BE2C (cell line): ENCODE results near the gene MED19.
"Not testable (repeated sequence)": the region's sequence is repeated elsewhere in the genome, so short reads cannot be mapped to it uniquely, and the experiment has no call there.

Experiments used
- DNase-seq: peaks from one replicate; pipeline ENCODE4 v3.0.0-alpha.2; 2020
- H3K27me3 ChIP-seq: fragments of 250-450 bp; sonication (Bioruptor Pico); 2 replicates; pipeline ENCODE4 v1.5.1; 2020; ENCODE audit warnings: mild to moderate bottlenecking
- H3K36me3 ChIP-seq: fragments of 250-450 bp; sonication (Bioruptor Pico); 2 replicates; pipeline ENCODE4 v1.5.1; 2020; ENCODE audit warnings: mild to moderate bottlenecking
- H3K4me1 ChIP-seq: fragments of 250-450 bp; sonication (Bioruptor Pico); 2 replicates; pipeline ENCODE4 v1.5.1; 2020
- H3K4me3 ChIP-seq: 2 replicates; pipeline ENCODE4 v1.5.1; 2011; ENCODE audit warnings: low read depth, low read length
- H3K9me3 ChIP-seq: fragments of 250-450 bp; sonication (Bioruptor Pico); 2 replicates; pipeline ENCODE4 v1.5.1; 2020
- TF ChIP-seq, protein P1 (sequence below): IDR thresholded peaks from 2 replicates; pipeline ENCODE4 v1.5.1; 2012; ENCODE audit warnings: mild to moderate bottlenecking, low read depth, low read length

The MED19 gene

DNA sequence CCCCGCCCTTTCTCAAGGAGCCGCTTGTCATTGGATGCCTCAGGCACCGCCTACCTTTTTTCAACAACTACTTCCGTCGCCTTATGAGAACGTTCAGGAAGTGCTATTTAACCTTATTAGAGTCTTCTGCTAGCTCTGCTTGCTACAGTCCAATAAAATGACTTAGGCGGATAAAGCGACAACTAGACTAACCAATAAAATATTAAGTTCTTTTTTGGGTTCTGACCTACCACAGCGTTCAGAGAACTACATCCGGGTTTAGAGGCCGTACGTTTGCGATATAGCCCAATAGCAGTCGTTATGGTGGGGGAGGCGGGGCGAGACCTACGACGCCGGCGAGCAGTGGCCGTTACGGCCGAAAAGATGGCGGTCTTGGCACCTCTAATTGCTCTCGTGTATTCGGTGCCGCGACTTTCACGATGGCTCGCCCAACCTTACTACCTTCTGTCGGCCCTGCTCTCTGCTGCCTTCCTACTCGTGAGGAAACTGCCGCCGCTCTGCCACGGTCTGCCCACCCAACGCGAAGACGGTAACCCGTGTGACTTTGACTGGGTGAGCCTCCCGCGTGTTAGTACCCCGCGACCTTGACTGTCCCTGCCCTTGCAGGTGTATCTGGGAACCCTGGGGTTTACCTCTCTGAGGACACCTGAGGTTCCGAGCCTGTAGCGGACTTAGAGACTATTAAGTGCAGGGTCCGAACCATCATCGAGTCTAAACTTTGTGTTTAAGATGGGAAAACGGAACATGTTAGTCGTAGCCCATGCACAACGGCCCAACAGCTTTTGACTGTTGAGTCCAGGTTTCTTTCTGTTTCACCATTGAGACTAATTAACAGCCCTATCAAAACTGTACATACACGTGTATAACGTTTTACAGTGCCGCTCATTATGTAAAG lies 488 bp upstream of the MED19 start, which contains the start of gene TMX2:
Gene TMX2, plus strand, starts transcription at position 338 of the 895 bp plus-strand sequence. Its CDS starts 26 bp downstream, at position 364.
- Histone ChIP-seq H3K27me3 (no peaks in the 10 kb centered on the region), H3K9me3 (no peaks in the 10 kb centered on the region), H3K36me3 (no peaks in the 10 kb centered on the region; the same call in 1 of the 2 replicates), H3K4me1 (no peaks in the 10 kb centered on the region), H3K4me3 (peak within 1 kb of the TSS; percentile 98)
- DNase-seq = peak; percentile 84
- TF ChIP-seq, protein P1, sequence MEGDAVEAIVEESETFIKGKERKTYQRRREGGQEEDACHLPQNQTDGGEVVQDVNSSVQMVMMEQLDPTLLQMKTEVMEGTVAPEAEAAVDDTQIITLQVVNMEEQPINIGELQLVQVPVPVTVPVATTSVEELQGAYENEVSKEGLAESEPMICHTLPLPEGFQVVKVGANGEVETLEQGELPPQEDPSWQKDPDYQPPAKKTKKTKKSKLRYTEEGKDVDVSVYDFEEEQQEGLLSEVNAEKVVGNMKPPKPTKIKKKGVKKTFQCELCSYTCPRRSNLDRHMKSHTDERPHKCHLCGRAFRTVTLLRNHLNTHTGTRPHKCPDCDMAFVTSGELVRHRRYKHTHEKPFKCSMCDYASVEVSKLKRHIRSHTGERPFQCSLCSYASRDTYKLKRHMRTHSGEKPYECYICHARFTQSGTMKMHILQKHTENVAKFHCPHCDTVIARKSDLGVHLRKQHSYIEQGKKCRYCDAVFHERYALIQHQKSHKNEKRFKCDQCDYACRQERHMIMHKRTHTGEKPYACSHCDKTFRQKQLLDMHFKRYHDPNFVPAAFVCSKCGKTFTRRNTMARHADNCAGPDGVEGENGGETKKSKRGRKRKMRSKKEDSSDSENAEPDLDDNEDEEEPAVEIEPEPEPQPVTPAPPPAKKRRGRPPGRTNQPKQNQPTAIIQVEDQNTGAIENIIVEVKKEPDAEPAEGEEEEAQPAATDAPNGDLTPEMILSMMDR = no peak

DNA sequence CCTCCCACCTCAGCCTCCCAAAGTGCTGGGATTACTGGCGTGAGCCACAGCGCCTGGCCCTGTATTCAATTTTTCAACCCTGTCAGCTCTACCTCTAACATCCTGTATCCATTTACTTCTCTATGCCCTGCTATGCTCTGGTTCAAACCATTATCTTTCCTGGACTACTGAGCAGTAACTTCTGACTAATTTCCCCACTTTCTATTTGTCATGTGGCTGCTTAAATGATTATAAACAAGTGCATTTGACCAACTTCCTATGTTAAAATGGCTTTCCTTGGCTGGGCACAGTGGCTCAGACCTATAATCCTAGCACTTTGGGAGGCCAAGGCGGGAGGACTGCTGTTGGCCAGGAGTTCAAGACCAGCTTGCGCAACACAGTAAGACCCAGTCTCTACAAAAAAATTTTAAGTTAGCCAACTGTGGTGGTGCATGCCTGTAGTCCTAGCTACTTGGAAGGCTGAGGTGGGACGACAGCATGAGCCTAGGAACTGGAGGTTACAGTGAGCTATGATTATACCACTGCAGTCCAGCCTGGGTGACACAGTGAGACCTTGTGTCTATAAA lies 2.1 kb downstream of the MED19 start:
- Histone ChIP-seq H3K9me3 (no peaks in the 10 kb centered on the region), H3K4me3 (no peak overlapping the region), H3K36me3 (no peaks in the 10 kb centered on the region; the same call in 1 of the 2 replicates), H3K4me1 (no peaks in the 10 kb centered on the region), H3K27me3 (no peaks in the 10 kb centered on the region)
- TF ChIP-seq, protein P1 = no peak
- DNase-seq = no peak

DNA sequence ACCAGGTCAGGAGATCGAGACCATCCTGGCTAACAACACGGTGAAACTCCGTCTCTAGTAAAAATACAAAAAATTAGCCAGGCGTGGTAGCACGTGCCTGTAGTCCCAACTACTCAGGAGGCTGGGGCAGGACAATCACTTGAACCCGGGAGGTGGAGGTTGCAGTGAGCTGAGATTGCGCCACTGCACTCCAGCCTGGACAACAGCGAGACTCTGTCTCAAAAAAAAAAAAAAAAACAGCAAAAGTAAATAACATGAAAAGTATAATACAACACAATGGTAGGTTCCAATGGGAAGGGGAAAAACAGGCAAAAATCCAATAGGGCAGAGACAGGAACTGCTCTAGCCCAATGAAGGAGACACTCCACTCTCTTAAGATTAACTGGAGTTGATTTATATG lies 6.6 kb downstream of the MED19 start:
- H3K27me3 ChIP-seq, H3K4me1 ChIP-seq, H3K9me3 ChIP-seq, H3K36me3 ChIP-seq, H3K4me3 ChIP-seq, DNase-seq: not testable (repeated sequence)

DNA sequence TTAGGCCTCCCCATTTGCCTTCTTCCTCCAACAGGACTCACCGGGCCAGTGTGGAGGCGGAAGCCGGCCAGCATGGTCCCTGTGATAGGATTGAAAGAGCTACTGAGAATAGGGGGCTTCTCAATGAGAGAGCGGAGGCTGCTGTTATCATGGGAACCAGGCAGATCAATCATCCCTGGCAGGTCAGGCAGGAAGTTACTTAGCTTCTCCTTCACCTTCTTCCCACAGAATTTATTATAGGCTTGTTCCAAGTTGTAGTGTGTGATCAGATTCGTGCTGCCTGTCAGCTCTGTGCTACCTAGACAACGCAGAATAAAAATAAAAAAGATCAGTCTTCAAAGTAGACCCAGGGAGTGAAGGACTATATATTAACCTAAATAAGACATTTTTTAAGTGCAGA lies 7.1 kb downstream of the MED19 start:
- H3K36me3 ChIP-seq = peaks cover under 1% of the 10 kb centered on the region; the same call in 1 of the 2 replicates
- H3K9me3 ChIP-seq = no peaks in the 10 kb centered on the region
- no peak for DNase-seq
- TF ChIP-seq, protein P1 = no peak
- no peaks in the 10 kb centered on the region for H3K4me1 ChIP-seq
- H3K4me3 ChIP-seq = no peak overlapping the region
- no peaks in the 10 kb centered on the region for H3K27me3 ChIP-seq

DNA sequence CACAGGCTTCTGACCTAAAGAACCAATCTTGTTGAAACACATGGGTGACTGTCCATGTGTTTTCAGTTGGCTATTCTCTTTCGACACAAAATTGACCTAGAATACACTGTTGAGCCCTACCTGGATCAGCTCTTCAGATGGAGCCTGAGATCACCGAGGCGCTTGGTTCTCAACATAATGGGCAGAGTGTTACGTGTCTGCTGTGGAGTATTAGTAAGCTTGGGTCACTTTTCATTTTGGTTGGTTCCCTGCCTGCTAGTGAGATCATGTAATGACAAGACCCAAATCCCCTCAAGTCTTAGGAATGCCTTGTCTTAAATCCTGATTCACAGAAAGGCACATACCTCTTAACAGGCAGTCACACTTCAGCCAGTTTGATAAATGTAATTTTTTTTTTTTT lies 8.7 kb downstream of the MED19 start:
- Histone ChIP-seq H3K27me3 (no peaks in the 10 kb centered on the region), H3K4me1 (no peaks in the 10 kb centered on the region), H3K4me3 (no peak overlapping the region), H3K36me3 (peaks cover 12% of the 10 kb centered on the region), H3K9me3 (no peaks in the 10 kb centered on the region)
- no peak for DNase-seq
- TF ChIP-seq, protein P1 = no peak

DNA sequence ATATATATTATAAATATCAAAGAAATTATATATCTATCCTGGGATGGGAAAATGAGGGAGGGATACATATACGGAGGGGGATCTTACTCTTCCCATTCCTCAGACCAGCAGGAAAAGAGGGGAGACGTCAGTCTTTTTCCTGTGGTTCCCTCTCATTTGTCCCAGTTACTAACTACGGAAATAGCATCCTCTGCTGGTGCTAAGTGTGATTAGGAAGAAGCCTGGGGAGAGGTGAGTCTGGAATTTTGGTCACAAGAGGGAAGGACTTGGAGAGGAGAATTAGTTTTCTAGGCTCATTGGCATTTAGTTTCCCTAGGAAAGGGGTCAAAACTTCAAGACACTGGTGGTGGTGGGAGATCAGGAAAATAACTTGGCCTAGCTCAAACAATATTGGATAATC lies 11.6 kb downstream of the MED19 start:
- TF ChIP-seq, protein P1 = no peak
- peaks cover 12% of the 10 kb centered on the region for H3K36me3 ChIP-seq
- no peak overlapping the region for H3K4me3 ChIP-seq

More for the DNA sequence above, 11.6 kb downstream of the MED19 start:
- Histone ChIP-seq H3K4me1 (no peaks in the 10 kb centered on the region), H3K9me3 (no peaks in the 10 kb centered on the region), H3K27me3 (no peaks in the 10 kb centered on the region)
- DNase-seq = no peak
